A673 (cell line): ENCODE data around the gene MLF2. TPM values are rescaled to one million over a fixed set of nuclear protein-coding genes. Genes with fewer than 3 reads are reported as not detected.

Experiments used
- BruUV-seq: library from RNA; stranded (reverse); fragments of 400-500 nt; replicated peaks from 2 replicates; lab custom pipeline; 2021; lab: Mats Ljungman, UMichigan
- CTCF ChIA-PET: fragments of 300-600 bp; sonication (Branson Sonifier 250); formaldehyde crosslinking; loops from one replicate; lab custom pipeline; 2022; ENCODE audit warnings: antibody characterized with exemption; lab: Charles Lee
- POLR2A ChIA-PET: fragments of 300-600 bp; sonication (Branson Sonifier 250); formaldehyde crosslinking; loops from one replicate; lab custom pipeline; 2022; ENCODE audit warnings: antibody characterized with exemption; ENCODE audit not compliant: low non-redundant PET; lab: Charles Lee
- DNase-seq: peaks from one replicate; pipeline ENCODE4 v3.0.0-alpha.2; 2015; ENCODE audit warnings: low spot score
- H3K27ac ChIP-seq: fragments of 200-600 bp; sonication (generic); 2 replicates; pipeline ENCODE4 v1.5.1; 2016; ENCODE audit warnings: mixed run types, low read depth, mild to moderate bottlenecking, mixed read lengths, antibody characterized with exemption, low read length; ENCODE audit not compliant: poor library complexity, severe bottlenecking
- H3K27me3 ChIP-seq: fragments of 200-600 bp; sonication (generic); replicated peaks from 2 replicates; pipeline ENCODE4 v1.6.1; 2017; ENCODE audit warnings: mixed run types, low read depth, mild to moderate bottlenecking, mixed read lengths, antibody characterized with exemption, low read length; ENCODE audit not compliant: insufficient read depth, poor library complexity
- H3K36me3 ChIP-seq: fragments of 200-600 bp; sonication (generic); 2 replicates; pipeline ENCODE4 v1.6.1; 2016; ENCODE audit warnings: mixed run types, mild to moderate bottlenecking, mixed read lengths, antibody characterized with exemption, low read length; ENCODE audit not compliant: insufficient read depth, poor library complexity, severe bottlenecking
- H3K4me1 ChIP-seq: fragments of 200-600 bp; sonication (generic); 2 replicates; pipeline ENCODE4 v1.6.1; 2017; ENCODE audit warnings: mixed run types, mild to moderate bottlenecking, mixed read lengths, antibody characterized with exemption, low read length; ENCODE audit not compliant: insufficient read depth, poor library complexity, severe bottlenecking
- H3K4me3 ChIP-seq: fragments of 200-600 bp; sonication (generic); 2 replicates; pipeline ENCODE4 v1.5.1; 2016; ENCODE audit warnings: low read depth, mixed run types, mild to moderate bottlenecking, mixed read lengths, low read length; ENCODE audit not compliant: poor library complexity, severe bottlenecking
- H3K9me3 ChIP-seq: fragments of 200-600 bp; sonication (generic); 2 replicates; pipeline ENCODE4 v1.6.1; 2016; ENCODE audit warnings: mixed run types, low read depth, mild to moderate bottlenecking, mixed read lengths, antibody characterized with exemption, low read length; ENCODE audit not compliant: poor library complexity, severe bottlenecking
- CTCF ChIP-seq: fragments of 300-800, 200-600 bp; sonication (generic); conservative IDR thresholded peaks from 2 replicates; pipeline ENCODE4 v1.5.1; 2017; ENCODE audit warnings: low read depth, mild to moderate bottlenecking, antibody characterized with exemption, low read length, moderate library complexity, mixed read lengths
- EZH2 ChIP-seq: fragments of 200-600 bp; sonication (generic); IDR thresholded peaks from 2 replicates; pipeline ENCODE4 v1.6.1; 2017; ENCODE audit warnings: borderline replicate concordance, low read depth, mild to moderate bottlenecking, mixed read lengths, antibody characterized with exemption, low read length; ENCODE audit not compliant: poor library complexity, severe bottlenecking
- intact Hi-C: fragments of 100-400 bp; cut with micrococcal nuclease; formaldehyde crosslinking; loops from one replicate; pipeline ENCODE4 v1.10.0; 2022; ENCODE audit not compliant: unreplicated experiment
- total RNA-seq: library from RNA; stranded (reverse); gene quantifications from 2 replicates; pipeline ENCODE4 v1.2.3, GENCODE V29; 2021

Gene MLF2
- total RNA-seq, 1 experiment from 2014 or later: 242 TPM

GRCh38 chr12:6767353-6768319 lies 14.7 kb upstream of the MLF2 start:
- ChIA-PET CTCF (interaction anchor here (0.5 to 1.6 kb wide), 5 partner anchors 10 to 341 kb away, joined by 3 to 10 read pairs (median 4); partner anchors contain the start of genes C1RL and ZNF384), POLR2A (interaction anchor here (0.5 kb wide), 1 partner anchor 229 kb away, joined by 3 read pairs; no protein-coding TSS in a partner anchor)
- no peaks in the 10 kb centered on the region for H3K9me3 ChIP-seq
- H3K27me3 ChIP-seq: no peaks in the 10 kb centered on the region
- H3K4me1 ChIP-seq: peaks cover 40% of the 10 kb centered on the region
- DNase-seq: peak; percentile 57
- H3K27ac ChIP-seq: peak overlapping the region; percentile 88
- peaks cover 24% of the 10 kb centered on the region for H3K36me3 ChIP-seq
- H3K4me3 ChIP-seq: peak overlapping the region; percentile 97
- BruUV-seq: TSS peak; percentile 30
- TF ChIP-seq CTCF: no peak
- TF ChIP-seq EZH2: no peak
- intact Hi-C loops: loop anchor here (2.0 to 10.0 kb wide), 3 partner anchors 15 to 197 kb away; partner anchors contain the start of genes MLF2 and P3H3

GRCh38 chr12:6766651-6767349 lies 13.9 kb upstream of the MLF2 start:
- ChIA-PET POLR2A (no interaction called here), CTCF (interaction anchor here (0.5 to 2.0 kb wide), 8 partner anchors 11 to 342 kb away, joined by 3 to 21 read pairs (median 4); partner anchors contain the start of genes C1RL, CDCA3, MLF2 and USP5)
- Histone ChIP-seq H3K4me3 (peak overlapping the region; percentile 97), H3K9me3 (no peaks in the 10 kb centered on the region), H3K27me3 (no peaks in the 10 kb centered on the region), H3K36me3 (peaks cover 24% of the 10 kb centered on the region), H3K27ac (peak overlapping the region; percentile 88), H3K4me1 (peaks cover 40% of the 10 kb centered on the region)
- intact Hi-C loops: loop anchor here (2.0 to 10.0 kb wide), 3 partner anchors 14 to 198 kb away; partner anchors contain the start of genes MLF2 and P3H3
- TF ChIP-seq CTCF (peak; percentile 53; the same call in 1 of the 2 replicates), EZH2 (no peak)
- no TSS peak for BruUV-seq
- peak; percentile 71 for DNase-seq
